Breast epithelium (tissue), 3 donors: ENCODE results near the gene MAD1L1.

Experiments
- POLR2A ChIP-seq: fragments of 450-650 bp; IDR thresholded peaks from one replicate; pipeline ENCODE4 v1.6.1; 2016; ENCODE audit warnings: antibody characterized with exemption, mild to moderate bottlenecking, moderate library complexity
- POLR2AphosphoS5 ChIP-seq, 3 donors: sonication (generic); formaldehyde crosslinking; IDR thresholded peaks; one replicate each; pipeline ENCODE4 v1.6.1; 2017; ENCODE audit warnings: antibody characterized with exemption in 3 of 3
- TF ChIP-seq, protein P1 (sequence below), 3 donors: fragments of 450-650 bp; IDR thresholded peaks; one replicate each; pipeline ENCODE4 v1.5.1; 2016 to 2017; ENCODE audit warnings: antibody characterized with exemption in 3 of 3, mild to moderate bottlenecking in 3 of 3, moderate library complexity in 3 of 3

DNA sequence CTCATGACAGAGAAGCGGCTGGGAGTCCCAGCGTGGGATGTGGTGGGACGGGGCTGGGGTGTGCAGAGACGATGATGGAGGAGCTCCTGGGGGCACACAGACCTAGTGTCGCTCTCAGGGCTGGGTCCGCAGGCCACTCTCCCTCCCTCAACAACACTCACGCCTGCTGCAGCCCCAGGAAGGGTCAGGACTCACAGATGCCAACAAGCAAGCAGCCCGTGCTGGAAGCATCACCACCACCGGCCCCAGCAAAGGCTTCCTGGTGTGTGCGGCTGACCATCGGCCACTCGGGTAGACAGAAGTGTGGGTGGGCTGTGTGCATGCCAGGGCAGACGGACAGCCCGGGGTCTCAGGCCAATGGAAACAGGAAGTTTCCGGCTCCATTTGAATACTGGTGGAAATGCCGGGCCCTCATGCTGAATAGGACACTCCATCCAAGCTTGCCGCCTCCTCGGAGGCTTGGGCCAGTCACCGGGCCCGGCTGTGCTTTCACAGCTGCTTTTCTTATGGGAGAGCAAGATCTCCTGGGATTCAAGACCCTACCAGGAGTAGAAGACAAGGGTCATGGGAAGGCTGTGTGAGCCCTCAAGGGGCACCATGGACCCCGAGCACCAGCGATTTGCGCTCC, 384.6 kb downstream of the MAD1L1 start:
- TF ChIP-seq, protein P1, sequence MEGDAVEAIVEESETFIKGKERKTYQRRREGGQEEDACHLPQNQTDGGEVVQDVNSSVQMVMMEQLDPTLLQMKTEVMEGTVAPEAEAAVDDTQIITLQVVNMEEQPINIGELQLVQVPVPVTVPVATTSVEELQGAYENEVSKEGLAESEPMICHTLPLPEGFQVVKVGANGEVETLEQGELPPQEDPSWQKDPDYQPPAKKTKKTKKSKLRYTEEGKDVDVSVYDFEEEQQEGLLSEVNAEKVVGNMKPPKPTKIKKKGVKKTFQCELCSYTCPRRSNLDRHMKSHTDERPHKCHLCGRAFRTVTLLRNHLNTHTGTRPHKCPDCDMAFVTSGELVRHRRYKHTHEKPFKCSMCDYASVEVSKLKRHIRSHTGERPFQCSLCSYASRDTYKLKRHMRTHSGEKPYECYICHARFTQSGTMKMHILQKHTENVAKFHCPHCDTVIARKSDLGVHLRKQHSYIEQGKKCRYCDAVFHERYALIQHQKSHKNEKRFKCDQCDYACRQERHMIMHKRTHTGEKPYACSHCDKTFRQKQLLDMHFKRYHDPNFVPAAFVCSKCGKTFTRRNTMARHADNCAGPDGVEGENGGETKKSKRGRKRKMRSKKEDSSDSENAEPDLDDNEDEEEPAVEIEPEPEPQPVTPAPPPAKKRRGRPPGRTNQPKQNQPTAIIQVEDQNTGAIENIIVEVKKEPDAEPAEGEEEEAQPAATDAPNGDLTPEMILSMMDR (IDR thresholded peaks at IDR 0.05) = no peak
- no peak for TF ChIP-seq POLR2A
- no peak for TF ChIP-seq POLR2AphosphoS5 (IDR thresholded peaks at IDR 0.05)
